K562 (cell line): ENCODE data around the gene DNMT1. TPM values are rescaled to one million over a fixed set of nuclear protein-coding genes. Genes with fewer than 3 reads are reported as not detected.

Experiments
- HCFC1 ChIP-seq: IDR thresholded peaks from 2 replicates; pipeline ENCODE4 v1.6.1; 2012; ENCODE audit warnings: low read depth, low read length, improper control_type of control experiment
- HMG20B ChIP-seq: fragments of 250-450 bp; sonication (Bioruptor Pico); IDR thresholded peaks from 2 replicates; pipeline ENCODE4 v1.5.0; 2021; ENCODE audit warnings: mild to moderate bottlenecking
- SMARCB1 ChIP-seq: IDR thresholded peaks from 2 replicates; pipeline ENCODE4 v1.6.1; 2011; ENCODE audit warnings: improper control_type of control experiment, low read depth; ENCODE audit not compliant: insufficient read length
- TAF9B ChIP-seq: fragments of 450-650 bp; IDR thresholded peaks from 2 replicates; pipeline ENCODE4 v1.6.1; 2018; ENCODE audit warnings: mild to moderate bottlenecking; ENCODE audit not compliant: partially characterized antibody
- ZBTB40 ChIP-seq, 2 experiments: fragments of 450-650 bp in 1 of 2; sonication (generic) in 1 of 2; formaldehyde crosslinking in 1 of 2; IDR thresholded peaks; 2 replicates each; pipeline versions ENCODE4 v1.7.1 to v1.9.0; 2016 to 2022; ENCODE audit warnings: inconsistent platforms in 1 of 2, mild to moderate bottlenecking in 1 of 2, missing genetic modification reagents in 1 of 2
- ZFP91 ChIP-seq: sonication (generic); formaldehyde crosslinking; IDR thresholded peaks from 2 replicates; pipeline ENCODE4 v1.8.0; 2022; ENCODE audit warnings: mild to moderate bottlenecking, missing genetic modification reagents
- ZNF354B ChIP-seq: fragments of 250-450 bp; sonication (Bioruptor Pico); IDR thresholded peaks from 2 replicates; pipeline ENCODE4 v1.4.0; 2020
- polyA plus RNA-seq, 8 experiments: library from polyadenylated mRNA; depleted of rRNA in 4 of 8; stranded (reverse) in 5 of 8; unstranded in 3 of 8; fragments of >200 nt; fragmentation: Nextera tagmentation in 2 of 8; fragmentation: Illumina TruSeq in 1 of 8; extraction: Ambion mirVana in 2 of 8; extraction: Trizol in 1 of 8; gene quantifications; 2 replicates each; pipeline versions ENCODE4 v1.2.1 to v1.2.3, GENCODE V29; 2011 to 2014; ENCODE audit warnings: inconsistent platforms in 1 of 8, missing spikeins in 1 of 8
- total RNA-seq, 7 experiments: library from RNA; depleted of rRNA in 6 of 7; stranded (reverse); fragments of >200 nt in 6 of 7; fragmentation: Illumina TruSeq in 2 of 7; extraction: Trizol in 2 of 7; gene quantifications; 2 replicates each; pipeline versions ENCODE4 v1.2.1 to v1.2.3, GENCODE V29; 2011 to 2021; ENCODE audit warnings: low replicate concordance in 1 of 7

Gene DNMT1
- total and polyA plus RNA-seq, 9 of the 15 experiments (the other 6 are each of a cell fraction or from before 2014, with no cell fraction given): 80.1 to 271 (median 121) TPM

- TF ChIP-seq ZBTB40 (IDR thresholded peaks at IDR 0.05): no peak
- TF ChIP-seq ZBTB40 (CRISPR knock-in tag; IDR thresholded peaks at IDR 0.05): no peak
- no peak for TF ChIP-seq ZNF354B
- no peak for TF ChIP-seq HMG20B (CRISPR knock-in tag)
- no peak for TF ChIP-seq SMARCB1
- no peak for TF ChIP-seq HCFC1
- TF ChIP-seq ZFP91: no peak
- TF ChIP-seq TAF9B: no peak
Observed at GRCh38 chr19:10149427-10149826, 45.3 kb downstream of the DNMT1 start (continued).
